Gastrocnemius medialis (tissue), 4 donors: ENCODE results near the gene GADD45G. TPM values are rescaled to one million over a fixed set of nuclear protein-coding genes. Genes with fewer than 3 reads are reported as not detected.

Experiments used
- ATAC-seq, 2 donors: fragments of 150-250 bp; one replicate each; pipeline ENCODE4 v1.9.1; 2016
- DNase-seq, 2 donors: peaks; one replicate each; pipeline ENCODE4 v3.0.0-alpha.2; 2019
- H3K27ac ChIP-seq, 4 donors: fragments of 200-600 bp; sonication (generic); 1 replicate in 1 of 4; 2 replicates in 3 of 4; pipeline ENCODE4 v1.5.1; 2016 to 2018; ENCODE audit warnings: mild to moderate bottlenecking in 2 of 4, moderate library complexity in 1 of 4
- H3K27me3 ChIP-seq, 3 donors: fragments of 200-600 bp; sonication (generic) in 2 of 3; 1 replicate in 1 of 3; 2 replicates in 2 of 3; pipeline versions ENCODE4 v1.5.1 to v1.6.0; 2016 to 2019; ENCODE audit warnings: mild to moderate bottlenecking in 1 of 3, moderate library complexity in 1 of 3
- H3K36me3 ChIP-seq, 2 donors: fragments of 200-600 bp; sonication (generic) in 1 of 2; one replicate each; pipeline ENCODE4 v1.5.1; 2017 to 2018
- H3K4me1 ChIP-seq, 2 donors: fragments of 200-600 bp; sonication (generic) in 1 of 2; one replicate each; pipeline ENCODE4 v1.5.1; 2016 to 2017; ENCODE audit warnings: mild to moderate bottlenecking in 2 of 2
- H3K4me3 ChIP-seq, 4 donors: fragments of 200-600 bp; sonication (generic) in 3 of 4; 1 replicate in 1 of 4; 2 replicates in 3 of 4; pipeline ENCODE4 v1.5.1; 2016 to 2019; ENCODE audit warnings: mild to moderate bottlenecking in 2 of 4
- H3K9me3 ChIP-seq, 3 donors: fragments of 200-600 bp; sonication (generic) in 2 of 3; 1 replicate in 1 of 3; 2 replicates in 2 of 3; pipeline ENCODE4 v1.5.1; 2016 to 2019
- CTCF ChIP-seq, 5 experiments: fragments of 450-650 bp in 3 of 5; fragments of 200-600 bp in 2 of 5; sonication (generic) in 2 of 5; IDR thresholded peaks in 4 of 5; conservative IDR thresholded peaks in 1 of 5; 1 replicate in 4 of 5; 2 replicates in 1 of 5; pipeline ENCODE4 v1.5.1; 2016 to 2019; ENCODE audit warnings: antibody characterized with exemption in 5 of 5, mild to moderate bottlenecking in 3 of 5, moderate library complexity in 3 of 5
- POLR2A ChIP-seq, 2 donors: fragments of 450-650 bp; IDR thresholded peaks; one replicate each; pipeline ENCODE4 v1.6.1; 2017; ENCODE audit warnings: antibody characterized with exemption in 2 of 2, mild to moderate bottlenecking in 2 of 2, moderate library complexity in 2 of 2
- in situ Hi-C, 4 donors: fragments of 200-750 bp; cut with MboI; loops; one replicate each; pipeline versions ENCODE4 v1.15.0 to v1.8.0; 2017; ENCODE audit warnings: low sequenced_read_pairs in 4 of 4
- intact Hi-C: fragments of 100-400 bp; cut with DNase I; formaldehyde crosslinking; loops from one replicate; pipeline ENCODE4 v1.15.1; 2023; ENCODE audit warnings: low total_unique reads
- total RNA-seq, 4 donors: library from RNA; depleted of rRNA; stranded (reverse); fragments of >200 nt; gene quantifications; one replicate each; pipeline versions ENCODE4 v1.1.0 to v1.2.3, GENCODE V29; 2016

Gene GADD45G
- 100 to 1,000 TPM in 3 of 4 donors, 10 to 100 TPM in 1; 84.6 to 154 (median 117) TPM for total RNA-seq

- Histone ChIP-seq H3K4me3 (peak within 1 kb of the TSS; percentile 73 to 84 (median 78)), H3K27ac (peak within 1 kb of the TSS; percentile 92 to 94 (median 94)), H3K4me1 (peaks cover 18 to 28% of the 10 kb centered on the region in 2 donors), H3K27me3 (no peaks in the 10 kb centered on the region), H3K36me3 (peaks cover 0 to 14% of the 10 kb centered on the region in 2 donors), H3K9me3 (no peaks in the 10 kb centered on the region)
- in situ Hi-C loops: loop anchor here (5.0 to 25.0 kb wide), 2 partner anchors 282 to 497 kb away; no protein-coding TSS in a partner anchor
- DNase-seq (peak; percentile 82 to 88), ATAC-seq (peak; percentile 33 to 34)
- intact Hi-C loops: loop anchor here (2.0 to 10.0 kb wide), 5 partner anchors 130 to 1818 kb away; partner anchors contain the start of gene NFIL3
- TF ChIP-seq POLR2A (IDR thresholded peaks at IDR 0.05) (peak; percentile 100), CTCF (IDR thresholded peaks at IDR 0.05 in 4 of 5, conservative IDR thresholded peaks at IDR 0.05 in 1 of 5) (peak in 2 of 5 experiments; percentile 26 to 37)
Measured at GRCh38 chr9:89604729-89605464, at the start of gene GADD45G. TSS of gene GADD45G (plus strand) at chr9:89605012. CDS start at chr9:89605122, 110 bp downstream.

- H3K27me3 ChIP-seq: no peaks in the 10 kb centered on the region
- H3K27ac ChIP-seq: no peak overlapping the region
- TF ChIP-seq CTCF (IDR thresholded peaks at IDR 0.05 in 4 of 5, conservative IDR thresholded peaks at IDR 0.05 in 1 of 5): no peak
- TF ChIP-seq POLR2A (IDR thresholded peaks at IDR 0.05): no peak
- no peak overlapping the region for H3K4me3 ChIP-seq
- intact Hi-C loops: no loop called here
- in situ Hi-C loops: no loop called here
- no peak for DNase-seq
- H3K9me3 ChIP-seq: no peaks in the 10 kb centered on the region
- H3K4me1 ChIP-seq: no peaks in the 10 kb centered on the region
- no peak for ATAC-seq
- H3K36me3 ChIP-seq: no peaks in the 10 kb centered on the region
Measured at GRCh38 chr9:89555036-89555415, 49.8 kb upstream of the GADD45G start.

- intact Hi-C loops (no loop called here), in situ Hi-C loops (no loop called here)
- Histone ChIP-seq H3K27ac (no peak overlapping the region), H3K4me1 (no peaks in the 10 kb centered on the region), H3K9me3 (no peaks in the 10 kb centered on the region), H3K36me3 (no peaks in the 10 kb centered on the region), H3K4me3 (no peak overlapping the region), H3K27me3 (no peaks in the 10 kb centered on the region)
- TF ChIP-seq CTCF (IDR thresholded peaks at IDR 0.05 in 4 of 5, conservative IDR thresholded peaks at IDR 0.05 in 1 of 5) (no peak), POLR2A (IDR thresholded peaks at IDR 0.05) (no peak)
- ATAC-seq: no peak
- no peak for DNase-seq
Measured at GRCh38 chr9:89555451-89556375, 49.1 kb upstream of the GADD45G start.

- intact Hi-C loops: no loop called here
- ATAC-seq (no peak), DNase-seq (no peak)
- Histone ChIP-seq H3K27me3 (no peaks in the 10 kb centered on the region), H3K9me3 (no peaks in the 10 kb centered on the region), H3K4me1 (no peaks in the 10 kb centered on the region), H3K4me3 (no peak overlapping the region), H3K27ac (no peak overlapping the region), H3K36me3 (no peaks in the 10 kb centered on the region)
- in situ Hi-C loops: no loop called here
- no peak for TF ChIP-seq CTCF (IDR thresholded peaks at IDR 0.05 in 4 of 5, conservative IDR thresholded peaks at IDR 0.05 in 1 of 5)
Measured at GRCh38 chr9:89558196-89558899, 46.5 kb upstream of the GADD45G start.
